OCI-LY3 (cell line): ENCODE data around the gene CLEC2D.
A peak's percentile ranks its signal among the peaks of the same experiment; 100 is the strongest.

Source experiments
- H2AFZ ChIP-seq: fragments of 200-600, 300-600 bp; shearing (Covaris generic); 2 replicates; pipeline ENCODE4 v1.6.0; 2014; ENCODE audit warnings: antibody characterized with exemption, low read depth, low read length
- H3K27ac ChIP-seq: fragments of 200-600, 300-600 bp; sonication (generic); 2 replicates; pipeline ENCODE4 v1.5.1; 2014; ENCODE audit warnings: mild to moderate bottlenecking, low read length, moderate library complexity, mixed read lengths
- H3K27me3 ChIP-seq: fragments of 200-600, 300-600 bp; sonication (generic); 2 replicates; pipeline ENCODE4 v1.6.1; 2014; ENCODE audit warnings: low read depth, low read length, mixed read lengths
- H3K36me3 ChIP-seq: fragments of 200-600, 300-600 bp; sonication (generic); replicated peaks from 2 replicates; pipeline ENCODE3; 2014; ENCODE audit warnings: low read depth, low read length, mixed read lengths
- H3K4me1 ChIP-seq: fragments of 300-600, 200-600 bp; sonication (generic); 2 replicates; pipeline ENCODE4 v1.6.1; 2014; ENCODE audit warnings: low read length, mixed read lengths
- H3K4me2 ChIP-seq: fragments of 200-600, 300-600 bp; sonication (generic); 2 replicates; pipeline ENCODE4 v1.6.1; 2014; ENCODE audit warnings: low read length, mixed read lengths
- H3K4me3 ChIP-seq: fragments of 300-600, 200-600 bp; sonication (generic); 2 replicates; pipeline ENCODE4 v1.5.1; 2014; ENCODE audit warnings: antibody characterized with exemption, mild to moderate bottlenecking, low read length, moderate library complexity
- H3K79me2 ChIP-seq: fragments of 300-600, 200-600 bp; shearing (Covaris generic); 2 replicates; pipeline ENCODE4 v1.6.1; 2014; ENCODE audit warnings: mild to moderate bottlenecking, low read length, mixed read lengths
- H3K9ac ChIP-seq: fragments of 300-600, 200-600 bp; shearing (Covaris generic); 2 replicates; pipeline ENCODE4 v1.6.0; 2014; ENCODE audit warnings: mild to moderate bottlenecking, low read length, moderate library complexity
- H3K9me3 ChIP-seq: fragments of 200-600, 300-600 bp; shearing (Covaris generic); 2 replicates; pipeline ENCODE4 v1.6.1; 2014; ENCODE audit warnings: low read length, mixed read lengths; ENCODE audit not compliant: insufficient read depth
- H4K20me1 ChIP-seq: fragments of 200-600, 300-600 bp; sonication (generic); 2 replicates; pipeline ENCODE4 v1.6.1; 2016; ENCODE audit warnings: low read length, mixed read lengths; ENCODE audit not compliant: insufficient read depth
- EZH2phosphoT487 ChIP-seq: fragments of 200-600 bp; shearing (Covaris generic); IDR thresholded peaks from 2 replicates; pipeline ENCODE4 v1.6.1; 2018; ENCODE audit warnings: antibody characterized with exemption, mixed run types, low read depth
- TF ChIP-seq, protein P1 (sequence below): fragments of 200-600, 300-600 bp; sonication (generic); IDR thresholded peaks from 2 replicates; pipeline ENCODE4 v1.5.1; 2014; ENCODE audit warnings: antibody characterized with exemption, low read length, low read depth

The CLEC2D gene, protein sequence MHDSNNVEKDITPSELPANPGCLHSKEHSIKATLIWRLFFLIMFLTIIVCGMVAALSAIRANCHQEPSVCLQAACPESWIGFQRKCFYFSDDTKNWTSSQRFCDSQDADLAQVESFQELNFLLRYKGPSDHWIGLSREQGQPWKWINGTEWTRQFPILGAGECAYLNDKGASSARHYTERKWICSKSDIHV

DNA sequence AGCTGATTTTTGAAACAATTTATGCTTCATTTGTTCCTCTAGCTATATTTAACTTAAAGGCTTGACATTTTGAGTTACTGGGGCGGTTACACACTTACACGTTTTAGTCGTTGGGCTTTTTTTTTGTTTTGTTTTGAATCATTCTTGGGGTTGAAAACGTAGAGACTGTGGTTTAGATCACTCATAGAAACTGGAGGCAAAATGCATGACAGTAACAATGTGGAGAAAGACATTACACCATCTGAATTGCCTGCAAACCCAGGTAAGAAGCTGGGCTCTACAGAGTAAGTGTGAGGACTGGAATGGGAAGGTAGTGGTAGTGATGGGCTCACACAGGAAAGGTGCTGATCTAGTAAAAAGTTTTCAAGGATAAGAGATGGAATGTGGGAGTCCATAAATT lies at the start of gene CLEC2D:
Gene CLEC2D (plus strand): TSS at position 180 of the 400 bp plus-strand sequence. CDS start 22 bp downstream, at position 202.
- Histone ChIP-seq H3K4me3 (peak within 1 kb of the TSS; percentile 74), H3K27ac (peak within 1 kb of the TSS; percentile 98)
- TF ChIP-seq, protein P1, sequence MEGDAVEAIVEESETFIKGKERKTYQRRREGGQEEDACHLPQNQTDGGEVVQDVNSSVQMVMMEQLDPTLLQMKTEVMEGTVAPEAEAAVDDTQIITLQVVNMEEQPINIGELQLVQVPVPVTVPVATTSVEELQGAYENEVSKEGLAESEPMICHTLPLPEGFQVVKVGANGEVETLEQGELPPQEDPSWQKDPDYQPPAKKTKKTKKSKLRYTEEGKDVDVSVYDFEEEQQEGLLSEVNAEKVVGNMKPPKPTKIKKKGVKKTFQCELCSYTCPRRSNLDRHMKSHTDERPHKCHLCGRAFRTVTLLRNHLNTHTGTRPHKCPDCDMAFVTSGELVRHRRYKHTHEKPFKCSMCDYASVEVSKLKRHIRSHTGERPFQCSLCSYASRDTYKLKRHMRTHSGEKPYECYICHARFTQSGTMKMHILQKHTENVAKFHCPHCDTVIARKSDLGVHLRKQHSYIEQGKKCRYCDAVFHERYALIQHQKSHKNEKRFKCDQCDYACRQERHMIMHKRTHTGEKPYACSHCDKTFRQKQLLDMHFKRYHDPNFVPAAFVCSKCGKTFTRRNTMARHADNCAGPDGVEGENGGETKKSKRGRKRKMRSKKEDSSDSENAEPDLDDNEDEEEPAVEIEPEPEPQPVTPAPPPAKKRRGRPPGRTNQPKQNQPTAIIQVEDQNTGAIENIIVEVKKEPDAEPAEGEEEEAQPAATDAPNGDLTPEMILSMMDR = no peak
- TF ChIP-seq EZH2phosphoT487 = peak; percentile 85; the same call in 1 of the 2 replicates

DNA sequence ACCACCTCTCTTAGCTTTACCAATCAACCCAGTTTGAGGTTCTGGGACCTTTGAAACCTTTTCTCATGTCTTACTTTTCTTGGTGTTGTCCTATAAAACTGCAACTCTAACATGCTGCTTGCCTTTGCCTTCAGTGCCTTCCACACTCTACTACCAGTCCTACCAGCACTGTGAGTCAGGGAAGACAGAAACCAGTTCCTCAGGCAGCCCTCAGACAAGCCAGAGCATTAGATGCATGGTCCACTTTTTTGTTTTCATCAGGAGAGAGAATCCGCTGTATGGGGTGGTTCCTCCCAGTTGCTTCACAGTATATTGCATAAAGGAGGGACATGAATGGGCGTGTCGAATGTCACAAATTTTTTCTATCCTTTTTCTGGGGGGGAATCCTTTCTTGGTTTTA lies 44.5 kb upstream of the CLEC2D start:
- Histone ChIP-seq H4K20me1 (no peaks in the 10 kb centered on the region), H3K4me3 (no peak overlapping the region), H3K27ac (no peak overlapping the region), H3K4me1 (peaks cover 3% of the 10 kb centered on the region), H2AFZ (no peak overlapping the region), H3K9ac (no peak overlapping the region), H3K36me3 (peaks cover 18% of the 10 kb centered on the region), H3K27me3 (no peaks in the 10 kb centered on the region), H3K4me2 (no peak overlapping the region), H3K79me2 (no peaks in the 10 kb centered on the region), H3K9me3 (0 out of 2 replicates have a peak, but pooled peaks cover 13% of the 10 kb centered on the region)
- TF ChIP-seq, protein P1 = no peak
- TF ChIP-seq EZH2phosphoT487 = no peak

More for the DNA sequence above, at the start of gene CLEC2D:
- Histone ChIP-seq H3K36me3 (peaks cover 23% of the 10 kb centered on the region), H2AFZ (no peak within 1 kb of the TSS), H4K20me1 (no peaks in the 10 kb centered on the region), H3K9me3 (peaks cover 4% of the 10 kb centered on the region; the same call in 1 of the 2 replicates), H3K79me2 (peaks cover 62% of the 10 kb centered on the region), H3K4me1 (peaks cover 91% of the 10 kb centered on the region), H3K4me2 (peak within 1 kb of the TSS; percentile 86), H3K9ac (peak within 1 kb of the TSS; percentile 91), H3K27me3 (no peaks in the 10 kb centered on the region)

DNA sequence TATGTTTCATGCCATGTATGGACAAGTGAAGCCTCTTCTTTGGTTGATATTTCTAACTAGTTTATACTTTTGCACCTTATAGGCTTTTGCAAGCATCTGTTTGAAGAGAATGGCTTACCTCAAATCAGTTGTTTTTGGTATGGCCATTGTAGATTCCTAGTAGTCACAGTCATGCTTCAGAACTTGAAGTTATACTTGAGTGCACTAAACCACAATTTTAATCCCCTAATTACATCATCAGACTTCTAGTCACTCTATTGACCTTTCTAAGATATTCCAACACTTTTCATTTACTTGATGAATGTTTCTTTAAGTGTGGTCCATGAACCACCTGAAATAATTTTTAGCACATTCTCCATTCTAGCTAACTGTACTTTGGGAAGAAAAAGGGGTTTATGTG lies 43.2 kb upstream of the CLEC2D start:
- no peak overlapping the region for H3K4me3 ChIP-seq
- TF ChIP-seq, protein P1 = no peak
- no peak for TF ChIP-seq EZH2phosphoT487
- no peak overlapping the region for H3K9ac ChIP-seq
- H3K9me3 ChIP-seq = 0 out of 2 replicates have a peak, but pooled peaks cover 13% of the 10 kb centered on the region
- H3K27me3 ChIP-seq = no peaks in the 10 kb centered on the region
- H3K79me2 ChIP-seq = no peaks in the 10 kb centered on the region
- H3K27ac ChIP-seq = no peak overlapping the region
- peaks cover 18% of the 10 kb centered on the region for H3K36me3 ChIP-seq
- H2AFZ ChIP-seq = no peak overlapping the region
- H3K4me1 ChIP-seq = no peaks in the 10 kb centered on the region; the same call in 1 of the 2 replicates
- no peaks in the 10 kb centered on the region for H4K20me1 ChIP-seq
- H3K4me2 ChIP-seq = no peak overlapping the region

DNA sequence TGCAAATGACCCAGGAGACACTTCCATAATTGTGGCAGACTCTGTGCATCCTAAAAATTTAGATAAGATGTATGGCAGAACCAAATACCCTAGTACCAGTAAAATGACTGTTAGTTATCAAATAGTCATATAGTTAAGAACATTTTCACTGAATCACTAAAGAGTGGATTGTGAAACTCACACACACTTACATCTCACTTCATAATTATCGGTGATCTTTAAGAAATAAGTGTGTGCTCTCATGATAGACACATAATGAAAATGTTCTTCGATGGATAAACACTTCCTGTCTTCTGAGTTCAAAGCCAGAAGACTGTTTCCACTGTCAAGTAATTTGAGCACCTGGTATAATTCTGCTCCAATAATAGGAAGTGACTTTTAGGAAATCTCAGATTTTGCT lies 42.7 kb upstream of the CLEC2D start:
- no peak overlapping the region for H3K27ac ChIP-seq
- no peaks in the 10 kb centered on the region for H3K27me3 ChIP-seq
- H3K4me3 ChIP-seq = no peak overlapping the region
- H3K4me2 ChIP-seq = no peak overlapping the region
- 0 out of 2 replicates have a peak, but pooled peaks cover 13% of the 10 kb centered on the region for H3K9me3 ChIP-seq
- H4K20me1 ChIP-seq = no peaks in the 10 kb centered on the region
- H3K4me1 ChIP-seq = no peaks in the 10 kb centered on the region; the same call in 1 of the 2 replicates
- H2AFZ ChIP-seq = no peak overlapping the region
- no peaks in the 10 kb centered on the region for H3K79me2 ChIP-seq
- TF ChIP-seq, protein P1 = no peak
- no peak for TF ChIP-seq EZH2phosphoT487
- H3K36me3 ChIP-seq = peaks cover 18% of the 10 kb centered on the region
- H3K9ac ChIP-seq = no peak overlapping the region
